Renal cortex interstitium (tissue), 11 donors: ENCODE measurements around the gene KIF21B. TPM values are rescaled to one million over a fixed set of nuclear protein-coding genes. Genes with fewer than 3 reads are reported as not detected.

Experiments used
- DNase-seq, 11 donors: peaks; one replicate each; pipeline ENCODE4 v3.0.0-alpha.2; 2013; ENCODE audit warnings: low read depth in 9 of 11, low spot score in 4 of 11; ENCODE audit errors: extremely low read depth in 1 of 11
- polyA plus RNA-seq, 3 donors: library from polyadenylated mRNA; unstranded; fragments of 120-200 nt; gene quantifications; one replicate each; pipeline ENCODE4 v1.2.1, GENCODE V29; 2013; ENCODE audit not compliant: insufficient read length in 3 of 3

Gene KIF21B
- polyA plus RNA-seq, 3 donors = 2.1 to 3.2 (median 2.3) TPM

DNA sequence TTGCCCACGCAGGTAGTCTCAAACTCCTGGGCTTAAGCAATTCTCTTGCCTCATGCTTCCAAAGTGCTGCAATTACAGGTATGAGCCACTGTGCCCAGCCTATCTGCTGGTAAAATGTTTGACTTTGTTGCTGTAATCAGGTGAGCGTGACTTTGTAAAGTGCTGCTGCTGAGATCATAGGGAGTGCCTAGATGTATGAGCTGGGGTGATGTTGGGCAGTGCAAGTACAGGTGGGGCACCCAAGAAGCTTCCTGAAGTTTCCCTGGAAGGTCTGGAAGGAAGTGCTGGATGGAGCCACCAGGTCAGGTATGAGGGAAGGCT is 43.1 kb downstream of the KIF21B start:
- DNase-seq = no peak

DNA sequence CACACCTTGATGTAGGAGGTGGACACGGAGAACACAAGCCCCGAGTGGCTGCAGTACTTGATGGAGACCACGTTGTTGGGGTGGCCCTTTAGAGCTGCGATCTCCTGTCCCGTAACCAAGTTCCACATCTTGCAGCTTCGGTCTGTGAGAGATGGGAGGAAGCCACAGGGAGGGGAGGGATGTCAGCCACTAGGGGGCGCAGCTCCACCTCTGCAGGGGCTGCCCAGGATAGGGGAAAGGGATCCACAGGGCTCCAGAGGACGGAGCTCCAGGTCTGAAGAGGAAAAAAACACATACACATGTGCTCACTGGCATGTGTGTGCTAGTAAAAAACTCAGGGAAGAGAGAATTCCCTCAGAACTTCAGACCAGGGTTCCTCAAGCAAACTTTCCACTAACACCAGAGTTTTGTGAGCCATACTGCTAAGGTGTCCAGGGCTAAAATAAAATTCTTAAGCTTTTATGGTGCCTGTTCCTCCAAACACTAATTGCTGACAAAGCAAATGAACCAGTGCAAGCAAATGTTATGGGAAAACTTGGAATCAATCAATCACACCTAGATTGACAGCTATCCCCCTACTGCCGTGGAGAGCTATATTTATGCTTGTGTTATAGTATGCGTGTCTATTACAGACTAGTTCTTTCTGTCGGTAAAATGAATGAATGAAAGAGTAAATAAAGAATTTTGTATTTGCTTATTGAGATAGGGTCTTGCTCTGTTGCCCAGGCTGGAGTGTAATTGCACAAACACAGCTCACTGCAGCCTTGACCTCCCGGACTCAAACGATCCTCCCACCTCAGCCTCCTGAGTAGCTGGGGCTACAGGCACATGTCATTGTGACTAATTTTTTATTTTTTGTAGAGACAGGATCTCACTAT is 43.7 kb downstream of the KIF21B start:
- DNase-seq = no peak

- DNase-seq = no peak
Measured at GRCh38 chr1:200977071-200977754, 46.3 kb downstream of the KIF21B start.

DNA sequence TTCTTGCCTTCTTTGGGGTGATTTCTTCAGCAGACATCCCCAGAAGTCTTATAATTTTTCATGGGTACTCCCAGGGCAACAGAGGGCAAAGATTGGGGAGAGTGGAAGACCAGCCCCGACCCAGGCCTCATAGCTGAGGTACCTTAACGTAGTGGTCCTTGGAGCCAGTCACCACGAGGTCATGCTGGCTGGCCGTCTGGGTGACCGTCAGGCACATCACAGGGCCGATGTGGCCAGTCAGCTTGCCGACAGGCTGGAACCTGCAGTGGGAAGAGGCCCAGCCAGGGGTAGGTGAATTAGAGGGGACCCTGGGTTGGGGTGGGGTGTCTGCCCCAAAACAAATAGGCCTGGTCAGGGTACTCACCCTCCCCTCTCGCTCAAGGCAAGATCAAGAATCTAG is 46.9 kb downstream of the KIF21B start:
- DNase-seq = no peak

GRCh38 chr1:200975458-200975857 is 48.1 kb downstream of the KIF21B start:
- DNase-seq = no peak

GRCh38 chr1:200974711-200975110 is 48.8 kb downstream of the KIF21B start:
- DNase-seq = no peak

DNA sequence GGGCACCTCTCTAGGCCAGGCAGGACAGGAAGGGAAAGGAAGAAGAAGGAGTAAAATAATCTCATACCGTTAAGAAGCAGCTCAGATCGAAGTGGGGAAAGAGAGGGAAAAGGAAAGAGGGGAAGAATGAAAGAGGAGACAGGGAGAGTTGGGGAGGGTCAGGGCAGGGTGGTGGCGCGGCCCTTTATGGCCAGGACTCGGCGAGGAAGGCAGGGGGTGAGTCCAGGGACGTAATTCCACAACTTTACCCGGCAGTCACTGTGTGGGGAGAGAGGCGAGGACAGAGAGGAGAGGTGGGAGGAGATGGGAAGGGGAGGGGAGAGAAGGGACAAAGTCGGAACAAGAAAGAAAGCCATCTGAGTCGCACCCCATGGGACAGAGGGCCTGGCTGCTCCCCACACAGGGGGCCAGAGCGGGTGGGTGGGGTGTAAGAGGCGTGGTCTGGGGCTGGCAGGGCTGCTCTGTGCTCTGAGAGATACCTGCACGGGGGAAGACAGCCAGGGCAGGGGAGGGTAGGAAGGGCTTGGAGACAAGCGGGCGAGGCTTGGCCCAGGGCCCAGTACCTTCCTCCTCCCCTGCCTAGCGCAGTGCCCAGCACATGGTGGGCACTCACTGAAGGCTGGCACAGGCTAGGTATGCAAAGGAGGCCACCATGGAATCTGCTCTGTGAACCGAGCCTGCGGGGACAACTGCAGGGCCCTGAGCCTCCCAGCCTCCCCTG is 49.4 kb downstream of the KIF21B start:
- DNase-seq = no peak

GRCh38 chr1:200972985-200973742 is 50.4 kb downstream of the KIF21B start:
- no peak for DNase-seq

GRCh38 chr1:200971955-200972711 is 51.4 kb downstream of the KIF21B start:
- DNase-seq = peak; percentile 29 to 70 (median 60)

DNA sequence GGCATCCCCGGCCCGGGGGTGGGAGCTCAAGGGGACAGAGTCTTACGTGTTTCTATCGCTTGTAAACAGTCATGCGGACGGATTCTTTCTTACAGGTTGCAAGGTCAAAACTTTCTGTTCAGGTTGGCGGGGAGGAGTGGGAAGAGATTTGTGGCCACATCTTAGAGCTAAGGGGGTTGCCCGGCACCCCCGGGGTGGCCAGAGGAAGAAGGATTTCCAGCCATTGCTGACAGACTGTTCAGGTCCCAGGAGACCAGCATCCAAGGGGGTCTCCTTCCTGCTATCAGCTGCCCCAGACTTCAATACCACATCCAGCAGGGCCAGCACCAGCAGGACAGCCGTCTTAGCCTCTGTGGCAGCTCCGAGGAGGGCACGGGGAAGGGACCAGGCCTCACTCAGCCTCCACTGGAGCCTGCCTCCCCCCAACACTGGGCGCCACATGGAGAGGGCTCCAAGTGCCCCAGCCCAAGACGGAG is 52.0 kb downstream of the KIF21B start:
- no peak for DNase-seq

- no peak for DNase-seq
Measured at GRCh38 chr1:200970771-200971427, 52.6 kb downstream of the KIF21B start.

- no peak for DNase-seq
Measured at GRCh38 chr1:200969726-200970561, 53.6 kb downstream of the KIF21B start.

DNA sequence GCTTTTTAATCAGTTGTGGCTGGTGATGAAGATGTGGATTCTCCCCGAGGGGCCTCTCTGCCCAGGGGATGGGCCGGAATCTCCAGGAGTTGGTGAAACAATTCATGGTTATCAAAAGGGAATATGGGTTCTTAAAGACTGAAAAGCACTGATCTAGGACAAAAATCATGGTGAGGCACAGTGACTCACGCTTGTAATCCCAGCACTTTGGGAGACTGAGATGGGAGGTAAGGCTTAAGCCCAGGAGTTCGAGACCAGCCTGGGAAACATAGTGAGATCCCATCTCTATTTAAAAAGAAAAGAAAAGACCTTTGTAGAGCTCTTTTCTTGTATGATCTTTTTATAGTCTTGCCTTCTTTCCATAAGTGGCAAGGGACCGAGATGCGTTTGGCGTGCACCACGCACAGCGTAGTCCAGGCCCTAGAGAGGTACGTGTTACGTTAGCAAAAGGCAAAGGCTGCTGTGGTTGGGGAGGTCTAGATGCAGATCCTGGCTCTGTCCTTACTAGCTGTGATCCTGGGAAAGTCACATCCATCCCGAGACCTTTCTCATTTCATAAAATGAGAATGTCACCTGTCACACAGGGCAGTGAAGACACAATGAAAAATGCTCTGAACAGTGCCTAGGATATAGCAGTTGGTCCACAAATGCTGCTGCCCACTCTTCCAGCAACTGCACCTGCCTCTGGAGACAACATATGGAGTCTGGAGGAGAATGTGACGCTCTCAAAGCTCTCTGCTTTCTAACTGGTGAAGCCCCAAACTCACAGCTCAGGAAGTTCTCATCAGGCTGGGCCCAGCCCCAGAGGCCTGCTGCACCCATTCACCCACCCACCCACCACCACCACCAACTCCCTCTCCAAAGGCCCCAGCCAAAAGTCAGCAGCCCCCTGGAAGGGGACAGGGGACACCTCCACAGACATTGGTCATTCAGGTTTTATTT is 54.8 kb downstream of the KIF21B start:
- DNase-seq = no peak

GRCh38 chr1:200967693-200968468 is 55.6 kb downstream of the KIF21B start:
- no peak for DNase-seq

DNA sequence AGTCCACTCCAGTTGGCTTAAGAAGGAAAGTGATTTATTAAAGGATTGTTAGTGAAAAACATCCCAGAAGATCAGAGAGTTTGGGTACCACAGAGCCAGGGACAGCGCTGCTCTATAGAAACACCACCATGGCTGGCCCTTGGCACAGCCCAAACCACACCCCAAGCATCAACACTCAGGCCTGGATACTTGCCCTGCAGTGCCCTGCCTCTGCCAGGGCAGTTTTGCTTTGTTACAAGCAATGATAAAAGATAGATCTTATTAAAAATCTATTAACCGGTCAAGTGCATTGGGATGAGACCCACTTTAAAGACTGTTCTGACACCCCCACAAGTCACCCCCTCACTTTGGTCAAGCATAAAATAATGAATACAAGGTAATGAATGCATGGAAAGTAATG is 56.6 kb downstream of the KIF21B start:
- DNase-seq = no peak
